IMR-90 (cell line): ENCODE results near the gene CLEC3B. TPM values are rescaled to one million over a fixed set of nuclear protein-coding genes. Genes with fewer than 3 reads are reported as not detected.

Experiments
- BHLHE40 ChIP-seq: fragments of 150-350 bp; IDR thresholded peaks from 2 replicates; pipeline ENCODE4 v1.6.1; 2016; ENCODE audit warnings: mild to moderate bottlenecking, low read depth, low read length
- CEBPB ChIP-seq: IDR thresholded peaks from 2 replicates; pipeline ENCODE4 v1.6.1; 2012; ENCODE audit warnings: low read depth, low read length, improper control_type of control experiment
- CHD1 ChIP-seq: IDR thresholded peaks from 2 replicates; pipeline ENCODE4 v1.6.1; 2012; ENCODE audit warnings: low read depth, low read length, improper control_type of control experiment
- MAFK ChIP-seq: IDR thresholded peaks from 2 replicates; pipeline ENCODE4 v1.6.1; 2012; ENCODE audit warnings: low read depth, low read length, improper control_type of control experiment
- MAZ ChIP-seq: IDR thresholded peaks from 2 replicates; pipeline ENCODE4 v1.6.1; 2012; ENCODE audit warnings: low read depth, mild to moderate bottlenecking, low read length, improper control_type of control experiment, moderate library complexity, borderline replicate concordance
- NFE2L2 ChIP-seq: fragments of 150-350 bp; IDR thresholded peaks from 2 replicates; pipeline ENCODE4 v1.6.1; 2016; ENCODE audit warnings: low read depth, mild to moderate bottlenecking, low read length
- RAD21 ChIP-seq: IDR thresholded peaks from 2 replicates; pipeline ENCODE4 v1.6.1; 2012; ENCODE audit warnings: low read length, improper control_type of control experiment
- polyA plus RNA-seq, 3 experiments: library from polyadenylated mRNA; depleted of rRNA; stranded (reverse); fragments of >200 nt; gene quantifications; 2 replicates each; pipeline ENCODE4 v1.2.3, GENCODE V29; 2012; ENCODE audit warnings: low replicate concordance in 1 of 3
- total RNA-seq: library from RNA; depleted of rRNA; stranded (reverse); fragments of >200 nt; gene quantifications from 2 replicates; pipeline ENCODE4 v1.2.3, GENCODE V29; 2012

CLEC3B gene
- total and polyA plus RNA-seq, 2 of the 4 experiments (the other 2 are of a cell fraction), result 3.6 to 13.2 TPM

DNA sequence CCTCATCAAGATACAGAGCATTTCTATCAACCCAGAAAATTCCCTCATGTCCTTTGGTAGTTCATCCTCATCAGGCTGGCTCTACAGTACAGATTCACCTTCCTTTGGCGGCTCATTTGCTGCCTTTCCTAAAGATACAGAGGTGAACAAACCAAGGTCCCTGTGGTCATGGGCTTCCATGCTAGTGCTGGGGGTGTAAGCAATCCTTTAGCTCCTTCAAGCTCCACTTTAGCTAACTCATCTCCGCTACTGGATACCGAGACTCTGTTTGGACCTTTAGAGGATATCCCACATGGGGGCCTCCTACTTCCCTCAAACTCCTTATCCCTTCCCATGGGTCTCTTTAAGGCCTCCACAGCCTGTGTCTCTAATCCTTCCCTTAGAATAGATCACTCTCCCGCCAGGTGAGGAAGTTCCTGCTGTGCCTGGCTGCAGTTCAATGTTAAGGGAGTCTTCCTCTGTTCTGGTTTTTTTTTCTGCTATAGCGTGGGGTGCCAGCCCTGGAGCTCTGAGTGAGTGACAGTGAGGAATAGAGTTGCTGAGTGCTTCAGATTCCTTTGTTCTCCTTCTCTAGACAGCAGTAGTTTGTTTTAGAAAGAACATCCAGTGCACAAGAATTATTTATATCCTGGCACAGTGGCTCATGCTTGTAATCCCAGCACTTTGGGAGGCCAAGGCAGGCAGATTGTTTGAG, 30.7 kb downstream of the CLEC3B start (continued):
- no peak for TF ChIP-seq CEBPB
- TF ChIP-seq RAD21, result no peak
- TF ChIP-seq MAFK, result no peak
- TF ChIP-seq MAZ, result no peak
- TF ChIP-seq BHLHE40, result no peak
- TF ChIP-seq CHD1, result no peak
- no peak for TF ChIP-seq NFE2L2
